ENCODE data around the gene MFAP1. TPM values are rescaled to one million over a fixed set of nuclear protein-coding genes. Genes with fewer than 3 reads are reported as not detected.
"Not testable (repeated sequence)": the region's sequence is repeated elsewhere in the genome, so short reads cannot be mapped to it uniquely, and the experiment has no call there.

MFAP1 gene
- total RNA-seq, 4 donors from 2014 or later = 14.5 to 21.6 (median 18.4) TPM

- H3K4me1 ChIP-seq = peaks cover 20 to 53% (median 23%) of the 10 kb centered on the region in 3 donors
- WGBS, 2 donors = 37 to 40% methylated on average over 6 of the region's 6 CpGs
- DNase-seq = no peak
- no peaks in the 10 kb centered on the region for H3K27me3 ChIP-seq
- H3K4me3 ChIP-seq = peak overlapping the region; percentile 45 to 83 (median 60)
- TF ChIP-seq POLR2A (IDR thresholded peaks at IDR 0.05) = no peak
- TF ChIP-seq, protein P1, sequence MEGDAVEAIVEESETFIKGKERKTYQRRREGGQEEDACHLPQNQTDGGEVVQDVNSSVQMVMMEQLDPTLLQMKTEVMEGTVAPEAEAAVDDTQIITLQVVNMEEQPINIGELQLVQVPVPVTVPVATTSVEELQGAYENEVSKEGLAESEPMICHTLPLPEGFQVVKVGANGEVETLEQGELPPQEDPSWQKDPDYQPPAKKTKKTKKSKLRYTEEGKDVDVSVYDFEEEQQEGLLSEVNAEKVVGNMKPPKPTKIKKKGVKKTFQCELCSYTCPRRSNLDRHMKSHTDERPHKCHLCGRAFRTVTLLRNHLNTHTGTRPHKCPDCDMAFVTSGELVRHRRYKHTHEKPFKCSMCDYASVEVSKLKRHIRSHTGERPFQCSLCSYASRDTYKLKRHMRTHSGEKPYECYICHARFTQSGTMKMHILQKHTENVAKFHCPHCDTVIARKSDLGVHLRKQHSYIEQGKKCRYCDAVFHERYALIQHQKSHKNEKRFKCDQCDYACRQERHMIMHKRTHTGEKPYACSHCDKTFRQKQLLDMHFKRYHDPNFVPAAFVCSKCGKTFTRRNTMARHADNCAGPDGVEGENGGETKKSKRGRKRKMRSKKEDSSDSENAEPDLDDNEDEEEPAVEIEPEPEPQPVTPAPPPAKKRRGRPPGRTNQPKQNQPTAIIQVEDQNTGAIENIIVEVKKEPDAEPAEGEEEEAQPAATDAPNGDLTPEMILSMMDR (IDR thresholded peaks at IDR 0.05) = no peak
- H3K9me3 ChIP-seq = no peaks in the 10 kb centered on the region
- peak overlapping the region in 3 of 4 donors; percentile 78 to 87 (median 84) for H3K27ac ChIP-seq
- intact Hi-C loops (cut with DNase I) = no loop called here
- no peaks in the 10 kb centered on the region for H3K36me3 ChIP-seq
Observed at GRCh38 chr15:43828061-43828657, 3.7 kb upstream of the MFAP1 start.

DNA sequence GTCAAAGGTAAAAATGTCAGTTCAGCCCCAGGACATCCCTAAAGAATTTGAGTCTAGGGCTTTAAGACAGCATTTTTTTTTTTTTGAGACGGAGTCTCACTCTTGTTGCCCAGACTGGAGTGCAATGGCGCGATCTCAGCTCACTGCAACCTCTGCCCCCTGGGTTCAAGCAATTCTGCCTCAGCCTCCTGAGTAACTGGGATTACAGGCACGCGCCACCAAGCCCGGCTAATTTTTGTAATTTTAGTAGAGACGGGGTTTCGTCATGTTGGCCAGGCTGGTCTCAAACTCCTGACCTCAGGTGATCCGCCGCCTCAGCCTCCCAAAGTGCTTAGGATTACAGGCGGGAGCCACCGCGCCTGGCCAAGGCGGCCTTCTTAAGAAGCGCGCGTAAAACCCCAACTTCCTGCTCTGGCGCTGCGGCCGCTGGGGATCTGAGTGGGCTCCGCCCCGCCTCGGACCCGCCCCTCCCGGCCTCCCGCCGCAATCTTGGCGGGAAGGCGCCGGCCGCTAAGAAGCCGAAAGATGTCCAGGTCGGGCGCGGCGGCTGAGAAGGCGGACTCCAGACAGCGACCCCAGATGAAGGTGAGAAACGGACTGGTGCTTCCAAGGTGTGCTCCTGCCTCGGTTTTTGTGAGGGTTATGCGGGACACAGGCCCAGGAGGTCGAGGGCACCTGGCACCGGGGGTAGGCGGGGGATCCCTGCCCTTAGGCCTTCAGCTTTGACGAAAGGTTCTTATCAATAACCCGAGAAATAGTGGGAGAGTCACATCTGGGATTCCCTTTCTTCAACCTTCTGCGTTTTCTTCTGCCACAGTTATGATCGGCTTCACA, 2.2 kb upstream of the MFAP1 start, which contains the start of gene WDR76:
Gene WDR76, plus strand, starts transcription at position 495 of the 834 bp plus-strand sequence. Its CDS starts 31 bp downstream, at position 526.
- H3K27me3 ChIP-seq = no peaks in the 10 kb centered on the region
- DNase-seq = peak; percentile 8
- peak in 1 of 4 donors; percentile 37 for TF ChIP-seq POLR2A (IDR thresholded peaks at IDR 0.05)
- TF ChIP-seq, protein P1 (IDR thresholded peaks at IDR 0.05) = peak in 1 of 6 experiments; percentile 13
- intact Hi-C loops (cut with DNase I) = no loop called here
- no peaks in the 10 kb centered on the region for H3K9me3 ChIP-seq
- H3K4me1 ChIP-seq = peaks cover 26 to 68% (median 27%) of the 10 kb centered on the region in 3 donors
- peak within 1 kb of the TSS; percentile 45 to 83 (median 60) for H3K4me3 ChIP-seq
- H3K36me3 ChIP-seq = no peaks in the 10 kb centered on the region
- peak within 1 kb of the TSS; percentile 78 to 87 (median 86) for H3K27ac ChIP-seq
- 9 to 10% methylated on average over 15 to 20 of the region's 48 CpGs for WGBS, 2 donors

- DNase-seq = no peak
- intact Hi-C loops (cut with DNase I) = no loop called here
- Histone ChIP-seq H3K9me3 (no peaks in the 10 kb centered on the region), H3K27ac (peak overlapping the region; percentile 78 to 87 (median 86)), H3K4me1 (peaks cover 26 to 74% (median 27%) of the 10 kb centered on the region in 3 donors), H3K27me3 (no peaks in the 10 kb centered on the region), H3K36me3 (peaks cover 0 to 1% (median 0%) of the 10 kb centered on the region in 3 donors), H3K4me3 (peak overlapping the region in 3 of 4 donors; percentile 59 to 83 (median 60))
- TF ChIP-seq POLR2A (IDR thresholded peaks at IDR 0.05) = no peak
- TF ChIP-seq, protein P1 (IDR thresholded peaks at IDR 0.05) = no peak
- 95 to 96% methylated on average over 10 to 11 of the region's 11 CpGs for WGBS, 2 donors
Observed at GRCh38 chr15:43826029-43826507, 1.6 kb upstream of the MFAP1 start.

GRCh38 chr15:43825305-43825704, 815 bp upstream of the MFAP1 start:
- H3K27me3 ChIP-seq; intact Hi-C loops (cut with DNase I); H3K36me3 ChIP-seq; H3K27ac ChIP-seq; H3K9me3 ChIP-seq; DNase-seq; H3K4me3 ChIP-seq: not testable (repeated sequence)
- 90 to 94% methylated on average over 9 to 11 of the region's 11 CpGs for WGBS, 2 donors
- peaks cover 26 to 81% (median 27%) of the 10 kb centered on the region in 3 donors for H3K4me1 ChIP-seq

DNA sequence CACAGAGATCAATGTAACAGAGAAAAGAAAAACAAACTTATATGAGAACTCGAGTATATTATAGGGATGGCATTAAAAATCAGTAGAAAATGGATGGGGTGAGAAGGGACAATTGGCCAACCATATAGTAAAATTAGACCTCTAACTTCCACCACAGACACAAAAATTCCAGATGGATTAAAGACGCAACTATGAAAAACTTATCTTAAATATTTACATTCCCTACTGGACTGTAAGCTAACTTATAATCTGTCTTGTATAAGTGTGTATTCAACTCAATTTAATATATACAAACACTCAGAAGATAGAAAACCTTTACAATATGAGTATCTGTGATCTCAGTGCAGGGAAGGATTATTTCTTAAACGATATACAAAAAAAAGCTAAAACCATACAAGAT, 3.0 kb downstream of the MFAP1 start:
- Histone ChIP-seq H3K27ac (no peak overlapping the region), H3K4me3 (no peak overlapping the region), H3K4me1 (peaks cover 15 to 61% (median 23%) of the 10 kb centered on the region in 3 donors), H3K36me3 (peaks cover 0 to 43% (median 0%) of the 10 kb centered on the region in 3 donors), H3K9me3 (no peaks in the 10 kb centered on the region), H3K27me3 (no peaks in the 10 kb centered on the region)
- no peak for TF ChIP-seq POLR2A (IDR thresholded peaks at IDR 0.05)
- TF ChIP-seq, protein P1 (IDR thresholded peaks at IDR 0.05) = no peak
- no peak for DNase-seq
- intact Hi-C loops (cut with DNase I) = no loop called here
- WGBS, 2 donors = 50 to 59% methylated on average over 3 of the region's 3 CpGs

- H3K27ac ChIP-seq; H3K4me1 ChIP-seq; intact Hi-C loops (cut with DNase I); H3K27me3 ChIP-seq; H3K9me3 ChIP-seq; DNase-seq; H3K4me3 ChIP-seq: not testable (repeated sequence)
- peaks cover 20 to 96% (median 46%) of the 10 kb centered on the region in 3 donors for H3K36me3 ChIP-seq
- 94 to 95% methylated on average over 5 of the region's 5 CpGs for WGBS, 2 donors
Observed at GRCh38 chr15:43815064-43815463, 9.4 kb downstream of the MFAP1 start.

All from esophagus squamous epithelium (tissue), 5 donors.